ENCODE measurements around the gene LCMT1. TPM values are rescaled to one million over a fixed set of nuclear protein-coding genes. Genes with fewer than 3 reads are reported as not detected.

LCMT1 gene
- total and polyA plus RNA-seq, 2 of the 13 experiments (the other 11 are each of a cell fraction or from before 2014, with no cell fraction given): 41.2 to 48.7 TPM

DNA sequence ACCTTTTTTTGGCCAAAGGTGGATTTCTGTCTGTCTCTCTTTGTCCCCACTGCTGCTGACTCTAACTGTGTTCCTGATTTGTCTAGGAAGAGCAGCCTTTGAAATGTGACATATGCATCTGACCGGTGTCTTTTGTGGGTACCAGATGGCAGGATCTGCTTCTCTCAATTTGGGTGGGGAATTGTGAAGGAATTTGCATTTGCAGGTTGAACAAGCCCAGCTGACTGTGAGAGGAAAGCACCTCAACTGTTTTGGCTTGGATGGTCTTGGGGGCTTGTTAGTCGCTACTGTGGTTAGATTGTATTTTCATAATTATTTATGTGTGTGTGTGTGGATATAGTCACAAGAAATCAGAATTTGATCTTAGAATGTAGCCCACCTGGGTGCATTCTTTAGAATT, 37.7 kb upstream of the LCMT1 start:
- WGBS (ENCODE audit: low lambda C conversion rate): 19% methylated on average over 2 of the region's 2 CpGs
- ChIA-PET CTCF (ENCODE audit: low intra/inter-chr PET ratio, low total read pairs) (no interaction called here), POLR2A (no interaction called here)
- H3K9ac ChIP-seq (ENCODE audit: insufficient read depth, low read depth, low read length): no peak overlapping the region
- DNase-seq (ENCODE audit: low spot score) (no peak), ATAC-seq (no peak), FAIRE-seq (no peak)
- no peak overlapping the region for H3K27ac ChIP-seq (ENCODE audit: extremely low read length, insufficient read depth, low read length)
- peaks cover 3 to 57% of the 10 kb centered on the region in 2 experiments; a peak in 4 of 5 replicates for H3K27me3 ChIP-seq (ENCODE audit: control insufficient read depth in 1 of 2, insufficient read depth in 2 of 2, low read length in 2 of 2)
- no peak overlapping the region for H2AFZ ChIP-seq (ENCODE audit: low read length)
- no TSS peak for BruUV-seq (replicated peaks)
- intact Hi-C loops (cut with micrococcal nuclease; ENCODE audit: unreplicated experiment): no loop called here
- no peak overlapping the region for H3K4me3 ChIP-seq (replicated peaks in 1 of 3; ENCODE audit: insufficient read depth in 1 of 3, low read depth in 2 of 3, low read length in 3 of 3)
- H3K79me2 ChIP-seq (ENCODE audit: insufficient read depth, low read length): no peaks in the 10 kb centered on the region
- no peaks in the 10 kb centered on the region for H3K36me3 ChIP-seq (replicated peaks in 1 of 2; ENCODE audit: control insufficient read depth in 1 of 2, insufficient read depth in 2 of 2, low read length in 2 of 2)
- H3K9me3 ChIP-seq (ENCODE audit: low read length): no peaks in the 10 kb centered on the region
- in situ Hi-C loops (cut with HindIII; ENCODE audit: extremely low pct_ligation_motif_present, low pct_unique_long_range_greater_than_20kb): no loop called here
- no peaks in the 10 kb centered on the region for H4K20me1 ChIP-seq (ENCODE audit: insufficient read depth, low read length)
- H3K4me2 ChIP-seq (ENCODE audit: low read depth, low read length): no peak overlapping the region
- no peaks in the 10 kb centered on the region for H3K4me1 ChIP-seq (ENCODE audit: insufficient read depth, low read length)
- no peak for TF ChIP-seq MEF2D (CRISPR knock-in tag; IDR thresholded peaks at IDR 0.05)
- TF ChIP-seq, protein P1, sequence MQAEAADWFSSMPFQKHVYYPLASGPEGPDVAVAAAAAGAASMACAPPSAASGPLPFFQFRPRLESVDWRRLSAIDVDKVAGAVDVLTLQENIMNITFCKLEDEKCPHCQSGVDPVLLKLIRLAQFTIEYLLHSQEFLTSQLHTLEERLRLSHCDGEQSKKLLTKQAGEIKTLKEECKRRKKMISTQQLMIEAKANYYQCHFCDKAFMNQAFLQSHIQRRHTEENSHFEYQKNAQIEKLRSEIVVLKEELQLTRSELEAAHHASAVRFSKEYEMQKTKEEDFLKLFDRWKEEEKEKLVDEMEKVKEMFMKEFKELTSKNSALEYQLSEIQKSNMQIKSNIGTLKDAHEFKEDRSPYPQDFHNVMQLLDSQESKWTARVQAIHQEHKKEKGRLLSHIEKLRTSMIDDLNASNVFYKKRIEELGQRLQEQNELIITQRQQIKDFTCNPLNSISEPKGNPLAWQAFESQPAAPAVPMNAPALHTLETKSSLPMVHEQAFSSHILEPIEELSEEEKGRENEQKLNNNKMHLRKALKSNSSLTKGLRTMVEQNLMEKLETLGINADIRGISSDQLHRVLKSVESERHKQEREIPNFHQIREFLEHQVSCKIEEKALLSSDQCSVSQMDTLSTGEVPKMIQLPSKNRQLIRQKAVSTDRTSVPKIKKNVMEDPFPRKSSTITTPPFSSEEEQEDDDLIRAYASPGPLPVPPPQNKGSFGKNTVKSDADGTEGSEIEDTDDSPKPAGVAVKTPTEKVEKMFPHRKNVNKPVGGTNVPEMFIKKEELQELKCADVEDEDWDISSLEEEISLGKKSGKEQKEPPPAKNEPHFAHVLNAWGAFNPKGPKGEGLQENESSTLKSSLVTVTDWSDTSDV (CRISPR knock-in tag; IDR thresholded peaks at IDR 0.05): no peak
- TF ChIP-seq, protein P2, sequence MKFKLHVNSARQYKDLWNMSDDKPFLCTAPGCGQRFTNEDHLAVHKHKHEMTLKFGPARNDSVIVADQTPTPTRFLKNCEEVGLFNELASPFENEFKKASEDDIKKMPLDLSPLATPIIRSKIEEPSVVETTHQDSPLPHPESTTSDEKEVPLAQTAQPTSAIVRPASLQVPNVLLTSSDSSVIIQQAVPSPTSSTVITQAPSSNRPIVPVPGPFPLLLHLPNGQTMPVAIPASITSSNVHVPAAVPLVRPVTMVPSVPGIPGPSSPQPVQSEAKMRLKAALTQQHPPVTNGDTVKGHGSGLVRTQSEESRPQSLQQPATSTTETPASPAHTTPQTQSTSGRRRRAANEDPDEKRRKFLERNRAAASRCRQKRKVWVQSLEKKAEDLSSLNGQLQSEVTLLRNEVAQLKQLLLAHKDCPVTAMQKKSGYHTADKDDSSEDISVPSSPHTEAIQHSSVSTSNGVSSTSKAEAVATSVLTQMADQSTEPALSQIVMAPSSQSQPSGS (CRISPR knock-in tag; IDR thresholded peaks at IDR 0.05): no peak
- TF ChIP-seq, protein P3, sequence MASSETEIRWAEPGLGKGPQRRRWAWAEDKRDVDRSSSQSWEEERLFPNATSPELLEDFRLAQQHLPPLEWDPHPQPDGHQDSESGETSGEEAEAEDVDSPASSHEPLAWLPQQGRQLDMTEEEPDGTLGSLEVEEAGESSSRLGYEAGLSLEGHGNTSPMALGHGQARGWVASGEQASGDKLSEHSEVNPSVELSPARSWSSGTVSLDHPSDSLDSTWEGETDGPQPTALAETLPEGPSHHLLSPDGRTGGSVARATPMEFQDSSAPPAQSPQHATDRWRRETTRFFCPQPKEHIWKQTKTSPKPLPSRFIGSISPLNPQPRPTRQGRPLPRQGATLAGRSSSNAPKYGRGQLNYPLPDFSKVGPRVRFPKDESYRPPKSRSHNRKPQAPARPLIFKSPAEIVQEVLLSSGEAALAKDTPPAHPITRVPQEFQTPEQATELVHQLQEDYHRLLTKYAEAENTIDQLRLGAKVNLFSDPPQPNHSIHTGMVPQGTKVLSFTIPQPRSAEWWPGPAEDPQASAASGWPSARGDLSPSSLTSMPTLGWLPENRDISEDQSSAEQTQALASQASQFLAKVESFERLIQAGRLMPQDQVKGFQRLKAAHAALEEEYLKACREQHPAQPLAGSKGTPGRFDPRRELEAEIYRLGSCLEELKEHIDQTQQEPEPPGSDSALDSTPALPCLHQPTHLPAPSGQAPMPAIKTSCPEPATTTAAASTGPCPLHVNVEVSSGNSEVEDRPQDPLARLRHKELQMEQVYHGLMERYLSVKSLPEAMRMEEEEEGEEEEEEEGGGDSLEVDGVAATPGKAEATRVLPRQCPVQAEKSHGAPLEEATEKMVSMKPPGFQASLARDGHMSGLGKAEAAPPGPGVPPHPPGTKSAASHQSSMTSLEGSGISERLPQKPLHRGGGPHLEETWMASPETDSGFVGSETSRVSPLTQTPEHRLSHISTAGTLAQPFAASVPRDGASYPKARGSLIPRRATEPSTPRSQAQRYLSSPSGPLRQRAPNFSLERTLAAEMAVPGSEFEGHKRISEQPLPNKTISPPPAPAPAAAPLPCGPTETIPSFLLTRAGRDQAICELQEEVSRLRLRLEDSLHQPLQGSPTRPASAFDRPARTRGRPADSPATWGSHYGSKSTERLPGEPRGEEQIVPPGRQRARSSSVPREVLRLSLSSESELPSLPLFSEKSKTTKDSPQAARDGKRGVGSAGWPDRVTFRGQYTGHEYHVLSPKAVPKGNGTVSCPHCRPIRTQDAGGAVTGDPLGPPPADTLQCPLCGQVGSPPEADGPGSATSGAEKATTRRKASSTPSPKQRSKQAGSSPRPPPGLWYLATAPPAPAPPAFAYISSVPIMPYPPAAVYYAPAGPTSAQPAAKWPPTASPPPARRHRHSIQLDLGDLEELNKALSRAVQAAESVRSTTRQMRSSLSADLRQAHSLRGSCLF (CRISPR knock-in tag; IDR thresholded peaks at IDR 0.05; ENCODE audit: borderline replicate concordance): no peak
- TF ChIP-seq ISL2 (CRISPR knock-in tag; IDR thresholded peaks at IDR 0.05): no peak
- TF ChIP-seq FOXP1 (IDR thresholded peaks at IDR 0.05): no peak
- TF ChIP-seq FOXP1 (CRISPR knock-in tag; IDR thresholded peaks at IDR 0.05): no peak
- no peak for TF ChIP-seq ZNF619 (CRISPR knock-in tag; IDR thresholded peaks at IDR 0.05)
- no peak for TF ChIP-seq ZNF7 (CRISPR knock-in tag; IDR thresholded peaks at IDR 0.05)
- TF ChIP-seq, protein P4, sequence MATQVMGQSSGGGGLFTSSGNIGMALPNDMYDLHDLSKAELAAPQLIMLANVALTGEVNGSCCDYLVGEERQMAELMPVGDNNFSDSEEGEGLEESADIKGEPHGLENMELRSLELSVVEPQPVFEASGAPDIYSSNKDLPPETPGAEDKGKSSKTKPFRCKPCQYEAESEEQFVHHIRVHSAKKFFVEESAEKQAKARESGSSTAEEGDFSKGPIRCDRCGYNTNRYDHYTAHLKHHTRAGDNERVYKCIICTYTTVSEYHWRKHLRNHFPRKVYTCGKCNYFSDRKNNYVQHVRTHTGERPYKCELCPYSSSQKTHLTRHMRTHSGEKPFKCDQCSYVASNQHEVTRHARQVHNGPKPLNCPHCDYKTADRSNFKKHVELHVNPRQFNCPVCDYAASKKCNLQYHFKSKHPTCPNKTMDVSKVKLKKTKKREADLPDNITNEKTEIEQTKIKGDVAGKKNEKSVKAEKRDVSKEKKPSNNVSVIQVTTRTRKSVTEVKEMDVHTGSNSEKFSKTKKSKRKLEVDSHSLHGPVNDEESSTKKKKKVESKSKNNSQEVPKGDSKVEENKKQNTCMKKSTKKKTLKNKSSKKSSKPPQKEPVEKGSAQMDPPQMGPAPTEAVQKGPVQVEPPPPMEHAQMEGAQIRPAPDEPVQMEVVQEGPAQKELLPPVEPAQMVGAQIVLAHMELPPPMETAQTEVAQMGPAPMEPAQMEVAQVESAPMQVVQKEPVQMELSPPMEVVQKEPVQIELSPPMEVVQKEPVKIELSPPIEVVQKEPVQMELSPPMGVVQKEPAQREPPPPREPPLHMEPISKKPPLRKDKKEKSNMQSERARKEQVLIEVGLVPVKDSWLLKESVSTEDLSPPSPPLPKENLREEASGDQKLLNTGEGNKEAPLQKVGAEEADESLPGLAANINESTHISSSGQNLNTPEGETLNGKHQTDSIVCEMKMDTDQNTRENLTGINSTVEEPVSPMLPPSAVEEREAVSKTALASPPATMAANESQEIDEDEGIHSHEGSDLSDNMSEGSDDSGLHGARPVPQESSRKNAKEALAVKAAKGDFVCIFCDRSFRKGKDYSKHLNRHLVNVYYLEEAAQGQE (IDR thresholded peaks at IDR 0.05; ENCODE audit: borderline replicate concordance in 1 of 2, low read depth in 1 of 2, low read length in 2 of 2): no peak
- TF ChIP-seq HNRNPL (IDR thresholded peaks at IDR 0.05; ENCODE audit: low read depth, low read length): no peak
- TF ChIP-seq ISX (CRISPR knock-in tag; conservative IDR thresholded peaks at IDR 0.05): no peak
- no peak for TF ChIP-seq POLR2A (IDR thresholded peaks at IDR 0.05; ENCODE audit: insufficient read depth in 1 of 2, low read depth in 2 of 2, low read length in 2 of 2)
- TF ChIP-seq RBAK (CRISPR knock-in tag; IDR thresholded peaks at IDR 0.05): no peak
